Measurements from ENCODE around the gene GCSH. TPM values are rescaled to one million over a fixed set of nuclear protein-coding genes. Genes with fewer than 3 reads are reported as not detected.
"Not testable (repeated sequence)": the region's sequence is repeated elsewhere in the genome, so short reads cannot be mapped to it uniquely, and the experiment has no call there.

Gene GCSH
- 118 and 123 TPM in 2 replicates for polyA plus RNA-seq (2014; cell fraction: cytosol; rRNA removed)
- polyA plus RNA-seq (2014; cell fraction: nucleus; rRNA removed) = 85.3 and 115 TPM in 2 replicates

DNA sequence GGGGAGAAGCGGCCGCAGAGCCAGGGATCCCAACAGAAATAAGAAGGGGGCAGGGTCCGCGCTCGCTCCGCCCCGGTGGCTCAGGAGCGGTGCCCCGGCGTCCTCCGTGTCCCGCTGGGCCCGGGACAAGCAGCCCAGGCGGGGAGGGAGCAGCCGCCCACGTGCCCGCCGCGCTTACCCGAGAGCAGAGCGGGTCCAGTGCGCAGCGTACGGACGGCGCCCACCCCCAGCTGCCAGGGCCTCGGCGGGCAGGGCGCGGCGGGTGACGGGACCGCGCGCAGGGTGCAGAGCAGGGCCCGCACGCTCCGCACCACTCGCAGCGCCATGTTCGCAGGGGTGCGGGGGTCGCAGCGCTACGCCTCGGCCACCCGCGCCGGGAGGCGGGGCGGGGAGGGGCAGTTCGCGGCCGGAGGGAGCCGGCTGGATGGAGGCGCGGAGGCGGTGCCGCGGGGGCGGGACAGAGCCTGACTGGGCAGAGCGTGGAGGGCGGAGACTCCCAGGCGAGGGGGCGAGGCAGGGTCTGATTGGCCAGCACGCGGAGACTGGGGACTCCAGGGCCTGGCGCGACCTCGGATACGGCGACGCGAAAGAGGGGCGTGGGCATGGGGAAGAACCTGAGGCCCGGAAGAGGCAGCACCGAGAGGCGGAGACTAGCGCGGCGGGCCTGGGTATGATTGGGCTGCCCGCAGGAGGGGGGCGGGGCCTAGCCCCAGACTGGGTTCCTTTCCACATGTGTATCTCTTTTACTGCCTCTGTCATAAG lies at the start of gene GCSH:
Gene GCSH (minus strand): TSS at position 443 of the 762 bp plus-strand sequence. CDS start 117 bp downstream, at position 326.
- DNase-seq (ENCODE audit: low spot score) = peak; percentile 99

DNA sequence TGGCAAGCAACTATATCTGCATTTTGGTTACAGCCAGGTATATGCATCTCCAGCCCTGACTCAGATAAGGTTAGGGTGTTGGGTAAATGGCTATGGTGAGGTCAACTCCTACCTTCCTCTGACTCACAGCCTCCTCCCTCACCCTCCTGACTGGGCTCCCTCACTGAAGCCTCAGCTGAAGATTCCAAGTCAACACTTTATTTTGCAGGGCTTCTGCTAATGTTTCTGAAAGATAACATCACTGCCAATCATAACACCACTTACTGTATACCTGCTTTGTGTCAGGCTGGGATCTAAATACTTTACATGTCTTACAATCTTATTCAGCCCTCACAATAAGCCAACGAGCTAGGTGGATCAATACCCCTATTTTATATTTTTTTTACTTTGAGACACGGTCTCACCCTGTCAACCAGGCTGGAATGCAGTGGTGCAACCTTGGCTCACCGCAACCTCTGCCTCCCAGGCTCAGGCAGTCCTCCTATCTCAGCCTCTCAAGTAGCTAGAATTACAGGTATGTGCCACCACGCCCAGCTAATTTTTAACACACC lies 47.8 kb upstream of the GCSH start:
- peak; percentile 61 for DNase-seq (ENCODE audit: low spot score)

DNA sequence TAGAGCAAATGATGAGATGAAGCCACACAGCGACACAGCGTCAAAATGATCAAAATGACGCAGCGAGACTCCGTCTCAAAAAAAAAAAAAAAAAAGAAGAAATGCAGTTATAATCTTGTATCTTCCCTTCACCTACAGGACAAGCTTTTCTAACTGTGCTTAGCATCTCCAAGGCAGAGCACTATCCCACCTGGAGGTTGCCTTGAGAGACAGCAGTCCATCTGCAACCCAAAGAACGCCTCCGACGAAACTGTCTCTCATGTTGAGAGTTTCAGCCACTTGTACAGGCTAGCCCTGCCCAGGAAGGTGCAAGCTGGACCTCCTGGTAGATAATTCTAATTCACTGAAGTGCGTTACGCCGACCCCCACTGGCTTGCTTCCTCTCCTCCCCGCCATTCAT lies 46.7 kb upstream of the GCSH start:
- no peak for DNase-seq (ENCODE audit: low spot score)

DNA sequence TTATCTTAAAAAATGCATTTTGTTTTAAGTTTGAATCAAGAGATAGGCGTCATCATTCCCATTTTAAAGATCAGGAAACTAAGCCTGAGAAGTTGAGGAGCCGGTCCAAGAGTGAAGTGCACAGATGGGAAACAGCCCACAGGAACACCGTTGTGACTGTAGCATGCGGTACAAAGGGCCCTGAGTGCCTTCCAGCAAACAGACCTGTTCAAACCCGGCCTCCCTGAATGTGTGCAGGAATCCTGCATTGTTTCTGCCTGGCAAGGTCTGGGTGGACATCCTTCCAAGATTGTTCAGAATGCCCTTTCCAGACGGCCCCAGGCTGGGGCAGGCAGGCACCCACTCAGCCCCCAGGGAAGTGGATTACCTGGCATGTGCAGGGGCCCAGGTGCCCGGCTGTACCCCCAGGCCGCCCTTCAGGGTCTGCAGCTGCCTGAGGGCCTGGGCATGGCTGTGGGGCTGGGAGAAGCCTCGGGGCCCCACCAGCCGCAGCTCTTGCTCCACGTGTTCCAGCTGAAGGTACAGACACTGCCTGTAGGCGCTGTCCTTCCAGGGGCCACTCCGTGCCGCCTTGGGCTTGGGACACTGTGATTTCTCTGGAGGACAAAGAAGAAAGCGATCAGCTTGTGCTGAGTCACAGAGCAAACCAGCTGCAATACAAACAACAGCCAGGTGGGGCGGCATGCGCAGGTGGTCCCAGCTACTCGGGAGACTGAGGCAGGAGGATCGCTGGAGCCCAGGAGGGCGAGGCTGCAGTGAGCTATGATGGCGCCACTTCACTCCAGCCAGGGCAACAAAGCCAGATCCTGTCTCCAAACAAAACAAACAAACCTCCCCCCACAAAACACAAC lies 45.0 kb upstream of the GCSH start:
- DNase-seq (ENCODE audit: low spot score) = no peak

DNA sequence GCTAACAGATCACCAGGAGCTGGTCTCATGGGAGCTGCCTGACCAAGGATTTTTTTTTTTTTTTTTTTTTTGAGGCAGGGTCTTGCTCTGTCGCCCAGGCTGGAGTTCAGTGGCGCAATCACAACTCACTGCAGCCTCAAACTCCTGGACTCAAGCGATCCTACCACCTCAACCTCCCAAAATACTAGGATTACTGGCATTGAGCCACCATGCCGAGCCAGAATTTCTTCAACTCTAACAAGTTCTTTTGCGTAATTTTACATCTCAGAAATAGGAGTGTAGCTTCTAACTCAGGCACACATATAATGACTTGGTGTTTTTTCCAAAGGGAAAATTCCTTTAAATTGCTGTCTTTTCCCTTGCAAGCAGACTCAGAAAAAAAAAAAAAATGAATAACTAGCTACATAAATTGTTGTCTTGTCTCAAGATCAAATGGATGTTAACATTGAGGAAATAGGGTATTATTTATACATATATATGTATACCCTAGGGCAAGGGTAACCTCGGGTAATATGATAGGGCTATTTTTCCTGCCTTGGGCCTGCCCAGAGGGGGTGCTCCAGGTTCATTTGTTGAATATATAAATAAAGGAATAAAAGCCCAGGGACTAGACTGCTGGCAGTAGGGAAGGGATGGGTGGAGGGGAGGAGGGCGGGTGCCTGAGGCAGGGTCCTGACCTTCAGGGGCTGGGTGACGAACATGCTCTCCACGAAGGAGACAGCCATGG lies 42.8 kb upstream of the GCSH start:
- DNase-seq (ENCODE audit: low spot score) = no peak

DNA sequence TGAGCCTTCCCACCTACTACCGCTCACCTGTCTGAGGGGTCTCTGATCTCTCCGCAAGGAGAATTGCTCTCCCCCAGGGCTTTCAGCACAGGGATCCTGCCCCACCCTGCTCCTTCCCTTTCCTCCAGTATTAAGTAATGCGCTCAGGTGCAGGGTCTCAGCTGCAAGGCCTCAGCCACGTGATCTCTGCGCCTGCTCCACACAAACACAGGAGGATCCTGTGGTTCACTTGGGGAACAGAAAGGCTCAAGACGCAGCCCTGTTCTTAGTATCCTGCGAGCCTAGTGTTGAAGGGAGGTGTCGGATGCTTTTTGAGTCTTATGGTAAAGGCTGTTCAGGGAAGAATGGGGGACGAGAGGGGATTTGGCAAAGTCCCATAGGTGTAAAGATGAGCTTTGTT lies 41.6 kb upstream of the GCSH start:
- no peak for DNase-seq (ENCODE audit: low spot score)

DNA sequence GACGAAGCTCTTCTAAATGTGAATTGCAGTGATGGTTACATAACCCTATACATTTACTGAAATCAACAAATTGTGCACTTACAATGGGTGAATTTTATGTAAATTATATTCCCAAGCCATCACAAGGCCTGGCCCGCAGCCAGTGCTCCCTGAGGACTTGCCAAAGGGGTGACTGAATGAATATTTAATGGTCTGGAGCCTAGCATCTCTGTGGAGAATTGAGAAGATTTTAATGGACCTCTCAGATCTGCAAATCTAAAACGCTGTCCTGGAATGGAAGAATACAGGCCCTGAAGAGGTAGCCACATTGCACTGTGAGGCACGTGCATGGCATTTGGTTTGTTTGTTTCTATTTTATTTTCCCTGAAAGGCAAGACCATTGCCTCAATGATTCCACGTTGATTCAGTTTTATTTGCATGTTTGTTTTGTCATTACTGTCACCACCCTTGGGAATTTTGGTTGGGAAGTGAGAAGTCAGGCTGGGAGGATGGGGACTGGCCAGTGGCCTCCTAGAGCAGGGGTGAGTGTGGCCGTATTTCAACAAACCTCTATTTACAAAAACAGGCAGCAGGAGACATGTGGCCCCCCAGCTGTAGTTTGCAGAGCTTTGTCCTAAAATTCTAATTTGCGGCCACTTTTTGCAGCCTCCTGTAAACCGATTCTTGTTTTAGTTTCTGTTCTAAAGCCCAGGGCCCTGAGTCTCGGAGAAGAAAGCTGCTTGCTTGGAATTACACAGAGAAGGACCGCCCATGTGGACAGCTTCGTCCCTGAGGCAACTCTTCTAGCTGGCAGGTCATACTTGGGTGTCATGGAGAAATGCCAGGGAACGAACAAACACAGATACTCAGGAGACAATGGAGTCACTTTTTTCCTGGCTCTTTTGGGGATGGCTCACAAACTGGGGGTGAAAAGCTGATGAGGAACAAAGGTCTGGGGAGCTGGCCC lies 40.5 kb upstream of the GCSH start:
- no peak for DNase-seq (ENCODE audit: low spot score)

DNA sequence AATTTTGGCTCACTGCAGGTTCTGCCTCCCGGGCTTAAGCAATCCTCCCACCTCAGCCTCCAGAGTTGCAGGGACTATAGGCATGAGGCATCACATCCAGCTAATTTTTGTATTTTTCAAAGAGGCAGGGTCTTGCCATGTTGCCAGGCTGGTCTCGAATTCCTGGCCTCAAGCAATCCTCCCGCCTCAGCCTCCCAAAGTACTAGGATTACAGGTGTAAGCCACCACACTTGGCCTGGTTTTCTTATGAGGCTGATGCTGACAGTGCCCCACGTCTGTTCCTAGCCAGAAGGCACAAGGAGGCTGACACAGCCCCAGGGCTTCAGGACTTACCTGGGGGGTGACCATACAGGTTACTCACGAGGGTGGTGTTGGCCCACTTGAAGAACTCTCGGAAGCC lies 33.9 kb upstream of the GCSH start:
- no peak for DNase-seq (ENCODE audit: low spot score)

DNA sequence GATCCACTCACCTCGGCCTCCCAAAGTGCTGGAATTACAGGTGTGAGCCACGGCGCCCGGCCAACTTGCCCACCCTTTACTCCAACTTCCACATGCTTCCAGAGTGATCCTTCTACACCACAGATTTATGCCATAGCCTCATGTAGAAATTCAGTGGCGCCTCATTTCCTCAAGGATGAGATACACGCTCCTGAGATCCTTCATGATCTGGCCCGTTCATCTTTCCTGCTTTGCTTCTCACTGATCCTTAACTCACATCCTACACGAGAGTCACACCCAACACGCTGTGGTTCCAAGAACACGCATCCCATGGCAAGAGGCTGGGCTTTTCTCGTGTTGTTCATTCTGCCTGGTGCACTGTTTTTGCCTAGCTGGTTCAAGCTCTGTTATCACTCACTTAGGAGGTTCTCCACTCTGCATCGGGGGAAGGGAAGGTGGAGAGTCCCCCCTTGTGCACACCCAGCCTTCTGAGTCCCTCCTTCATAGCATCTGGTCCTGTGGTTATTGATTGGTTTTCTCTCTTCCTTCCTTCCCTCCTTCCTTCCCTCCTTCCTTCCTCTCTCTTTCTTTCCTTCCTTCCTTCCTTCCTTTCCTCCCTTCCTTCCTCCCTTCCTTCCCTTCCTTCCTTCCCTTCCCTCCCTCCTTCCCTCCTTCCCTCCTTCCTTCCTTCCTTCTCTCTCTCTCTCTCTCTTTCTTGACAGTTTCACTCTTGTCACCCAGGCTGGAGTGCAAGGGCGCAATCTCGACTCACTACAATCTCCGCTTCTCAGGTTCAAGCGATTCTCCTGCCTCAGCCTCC lies 32.7 kb upstream of the GCSH start:
- DNase-seq (ENCODE audit: low spot score) = no peak

DNA sequence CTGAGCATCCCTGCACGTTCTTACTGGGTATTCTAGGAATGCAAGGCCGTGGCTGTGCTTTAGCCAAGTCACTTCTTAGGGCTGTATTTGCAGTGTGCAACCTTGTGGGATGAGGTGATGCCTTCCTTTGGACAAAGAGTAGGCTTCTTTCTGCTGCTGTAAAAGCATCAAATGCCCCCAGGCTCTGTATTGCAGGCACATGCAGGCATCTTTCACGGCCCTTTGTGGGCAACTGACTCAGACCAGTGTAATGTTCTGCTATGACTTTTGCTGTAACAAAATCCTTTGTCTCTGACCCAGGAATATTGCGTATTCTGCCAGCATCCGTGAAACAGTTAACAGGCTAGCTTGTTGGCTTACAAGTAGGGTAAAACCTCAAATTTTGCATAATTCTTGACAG lies 30.9 kb upstream of the GCSH start:
- DNase-seq (ENCODE audit: low spot score) = no peak

DNA sequence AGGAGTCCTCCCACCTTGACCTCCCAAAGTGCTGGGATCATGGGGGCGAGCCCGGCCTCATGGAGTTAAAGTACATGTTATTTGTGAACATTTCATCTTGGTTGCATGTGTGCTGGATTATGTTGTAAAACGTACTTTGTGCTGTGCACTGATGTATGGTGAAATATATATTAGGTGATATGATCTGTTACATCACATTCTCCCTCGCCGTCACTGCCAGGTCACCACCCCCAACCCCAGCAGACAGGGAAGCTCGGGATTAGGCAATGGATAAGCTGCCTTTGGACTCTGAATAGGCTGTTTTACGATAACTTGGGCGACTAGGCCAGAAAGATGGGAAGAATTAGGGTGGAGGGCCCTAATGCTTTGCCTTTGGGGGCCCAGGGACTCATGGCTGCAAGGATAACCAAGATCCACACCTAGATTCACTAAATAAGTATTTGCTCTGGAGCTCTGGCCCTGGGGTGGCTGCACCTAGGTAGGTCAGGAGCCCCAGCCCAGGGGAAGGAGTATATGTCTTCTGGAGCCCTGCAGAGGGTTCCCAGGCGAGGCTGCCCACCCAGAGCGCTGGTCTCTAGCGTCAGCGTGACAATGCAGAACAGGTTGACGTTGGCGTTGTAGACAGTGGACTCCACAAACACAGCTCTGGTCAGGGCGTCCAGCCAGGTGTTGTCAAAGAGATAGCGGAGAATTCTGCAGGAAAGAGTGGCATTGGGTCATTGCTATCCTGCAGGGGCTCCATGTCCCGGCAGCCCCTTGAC lies 27.1 kb upstream of the GCSH start:
- DNase-seq (ENCODE audit: low spot score) = no peak

DNA sequence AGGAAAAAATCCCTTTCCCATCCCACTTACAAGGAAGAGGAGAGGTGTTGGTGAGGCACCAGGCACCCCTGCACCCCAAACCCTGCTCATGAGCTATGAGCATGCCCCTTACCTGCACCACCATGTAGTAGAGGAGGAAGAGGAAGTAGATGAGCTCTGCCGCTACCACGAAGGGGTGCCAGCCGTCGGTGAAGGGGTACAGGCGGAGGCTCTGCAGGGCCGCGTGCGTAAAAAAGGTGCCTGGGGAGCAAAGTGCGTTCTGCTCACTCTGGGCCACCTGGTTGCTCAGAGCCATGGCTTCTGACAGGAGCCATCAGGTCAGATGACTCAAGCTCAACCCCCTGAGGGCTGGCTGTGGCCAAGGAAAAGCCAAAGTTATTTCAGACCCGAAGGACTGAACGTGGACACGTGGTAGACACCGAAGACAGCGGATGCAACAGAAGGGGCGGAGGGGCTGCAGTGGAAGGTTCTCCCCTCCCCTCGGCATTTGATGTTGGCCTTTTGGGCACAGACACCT lies 25.3 kb upstream of the GCSH start:
- no peak for DNase-seq (ENCODE audit: low spot score)

DNA sequence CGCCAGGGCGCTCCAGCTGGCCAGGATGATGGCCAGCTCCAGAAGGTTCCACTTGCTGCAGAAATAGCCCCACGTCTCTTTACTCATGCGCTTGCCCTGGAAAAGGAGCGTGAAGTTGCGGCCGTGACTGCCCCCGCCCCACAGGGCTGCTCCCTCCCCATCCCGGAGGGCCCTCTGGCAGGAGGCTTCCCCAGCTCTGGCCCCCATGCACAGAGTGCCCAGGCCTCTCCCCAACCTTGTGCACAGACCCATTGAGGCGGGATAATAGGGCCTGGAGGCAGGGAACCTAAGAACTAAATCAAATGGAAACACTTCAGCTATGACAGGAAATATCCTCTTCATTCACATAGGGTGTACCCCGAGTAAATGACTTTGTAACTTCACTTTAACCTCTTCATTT lies 21.2 kb upstream of the GCSH start:
- DNase-seq (ENCODE audit: low spot score) = no peak

DNA sequence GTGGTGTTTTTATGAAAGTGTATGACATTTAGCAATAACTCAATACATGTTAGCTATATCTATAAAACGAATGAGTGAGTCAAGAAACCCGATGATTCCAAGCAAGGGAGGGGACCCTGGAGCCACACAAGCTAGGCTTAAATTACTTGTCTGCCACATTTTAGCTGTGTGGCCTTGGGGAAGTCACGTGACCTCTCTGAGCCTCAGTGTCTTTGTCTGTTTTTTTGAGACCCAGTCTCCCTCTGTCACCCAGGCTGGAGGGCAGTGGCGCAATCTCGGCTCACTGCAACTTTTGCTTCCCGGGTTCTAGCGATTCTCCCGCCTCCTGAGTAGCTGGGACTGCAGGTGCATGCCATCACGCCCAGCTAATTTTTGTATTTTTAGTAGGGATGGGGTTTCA lies 20.1 kb upstream of the GCSH start:
- no peak for DNase-seq (ENCODE audit: low spot score)

DNA sequence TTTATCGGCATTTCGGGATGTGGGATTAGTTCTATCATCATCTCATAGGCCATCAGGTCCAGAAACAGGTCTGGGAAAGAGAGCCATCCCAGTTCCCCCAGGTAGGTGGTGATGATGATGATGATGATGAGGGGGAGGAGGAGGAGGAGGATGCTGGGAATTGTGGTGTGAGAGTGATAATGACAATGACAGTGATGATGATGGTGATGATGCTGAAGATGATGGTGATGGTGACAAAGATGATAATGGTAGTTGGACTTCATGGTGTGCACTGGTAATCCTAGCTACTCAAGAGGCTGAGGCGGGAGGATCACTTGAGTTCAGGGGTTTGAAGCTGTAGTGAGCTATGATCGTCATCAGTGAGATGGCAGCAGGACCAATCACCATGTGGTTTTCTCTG lies 16.3 kb upstream of the GCSH start:
- no peak for DNase-seq (ENCODE audit: low spot score)

DNA sequence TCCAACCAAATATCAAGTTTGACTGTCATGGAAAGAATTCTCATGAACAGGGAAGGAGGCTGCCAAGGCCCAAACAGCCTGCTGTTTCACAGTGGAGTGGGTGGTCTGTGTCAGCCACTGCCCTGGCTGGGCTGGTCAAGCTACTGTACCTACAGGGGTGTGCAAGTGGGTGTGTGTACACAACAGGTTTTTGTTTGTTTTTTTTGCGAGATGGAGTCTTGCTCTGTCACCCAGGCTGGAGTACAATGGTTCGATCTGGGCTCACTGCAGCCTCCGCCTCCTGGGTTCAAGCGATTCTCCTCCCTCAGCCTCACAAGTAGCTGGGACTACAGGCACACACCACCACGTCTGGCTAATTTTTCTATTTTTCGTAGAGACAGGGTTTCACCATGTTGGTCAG lies 13.1 kb upstream of the GCSH start:
- DNase-seq (ENCODE audit: low spot score) = not testable (repeated sequence)

DNA sequence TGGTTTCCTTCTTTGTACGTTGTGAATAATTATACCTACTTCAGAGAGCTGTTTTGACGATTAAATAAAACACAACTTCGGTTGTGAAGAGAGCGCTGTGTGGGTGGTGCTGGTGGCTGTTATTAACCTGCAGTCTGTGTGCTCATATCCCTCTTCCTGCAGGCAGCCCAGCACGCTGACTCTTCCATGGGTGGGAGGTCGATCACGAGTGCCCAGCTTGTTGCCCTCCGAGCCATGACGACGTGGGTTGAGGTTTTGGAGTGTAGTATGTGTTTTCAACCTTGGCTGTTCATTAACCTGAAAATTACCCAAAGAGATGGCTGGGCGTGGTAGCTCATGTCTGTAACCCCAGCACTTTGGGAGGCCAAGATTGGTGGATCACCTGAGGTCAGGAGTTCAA lies 11.3 kb upstream of the GCSH start:
- DNase-seq (ENCODE audit: low spot score) = no peak

DNA sequence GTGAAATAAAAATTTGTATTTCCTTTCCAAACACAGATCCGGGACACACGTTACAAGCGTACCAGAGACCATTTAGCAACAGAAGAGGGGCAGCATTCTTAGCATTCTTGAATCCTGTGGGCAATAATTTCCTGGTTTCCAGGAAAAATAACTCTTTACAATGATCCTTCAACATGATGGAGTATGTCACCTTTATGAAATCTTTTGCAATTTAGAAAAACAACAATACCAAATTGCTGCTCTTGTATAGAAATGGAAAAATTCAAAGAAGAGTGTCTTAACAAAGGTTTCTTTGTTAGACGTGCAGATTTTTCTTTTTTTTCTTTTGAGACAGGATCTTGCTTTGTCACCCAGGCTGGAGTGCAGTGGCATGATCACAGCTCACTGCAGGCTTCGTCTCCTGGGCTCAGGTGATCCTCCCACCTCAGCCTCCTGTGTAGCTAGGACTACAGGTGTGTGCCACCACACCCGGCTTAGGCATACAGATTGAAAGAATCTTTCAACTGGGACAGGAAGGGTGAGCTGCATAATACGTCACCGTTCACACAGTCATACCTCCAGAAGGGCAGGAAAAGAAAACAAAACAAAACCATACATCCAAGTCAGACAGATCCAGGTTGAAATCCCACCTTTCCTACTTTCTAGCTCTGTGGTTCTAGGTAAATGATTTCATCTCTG lies 10.8 kb upstream of the GCSH start:
- no peak for DNase-seq (ENCODE audit: low spot score)

All from SK-N-DZ (cell line).